SK-N-SH treated with all-trans-retinoic acid at 6 μM for 48 hours (cell line): ENCODE data around the gene HOXD1.

Experiments used
- ATAC-seq: fragments of 200-7000 bp; cut with Tn5 transposase; 3 replicates; pipeline ENCODE4 v1.9.1; 2020; ENCODE audit warnings: mild to moderate bottlenecking, moderate library complexity
- ARNTL ChIP-seq: fragments of 450-650 bp; formaldehyde crosslinking; IDR thresholded peaks from 2 replicates; pipeline ENCODE4 v1.5.0; 2020; ENCODE audit warnings: low read depth, mild to moderate bottlenecking, moderate library complexity, borderline replicate concordance
- BACH2 ChIP-seq: fragments of 250-450 bp; sonication (Bioruptor Pico); IDR thresholded peaks from 2 replicates; pipeline ENCODE4 v1.9.0; 2021; ENCODE audit warnings: mild to moderate bottlenecking, borderline replicate concordance
- CSDC2 ChIP-seq: fragments of 250-450 bp; sonication (Bioruptor Pico); IDR thresholded peaks from 2 replicates; pipeline ENCODE4 v1.5.0; 2020; ENCODE audit warnings: mild to moderate bottlenecking, moderate library complexity
- ESRRG ChIP-seq: fragments of 250-450 bp; sonication (Bioruptor Pico); IDR thresholded peaks from 2 replicates; pipeline ENCODE4 v1.6.1; 2021; ENCODE audit warnings: mild to moderate bottlenecking
- GLIS3 ChIP-seq: fragments of 250-450 bp; sonication (Bioruptor Pico); IDR thresholded peaks from 2 replicates; pipeline ENCODE4 v1.5.0; 2020; ENCODE audit warnings: mild to moderate bottlenecking, moderate library complexity
- ISL1 ChIP-seq: fragments of 250-450 bp; sonication (Bioruptor Pico); IDR thresholded peaks from 2 replicates; pipeline ENCODE4 v2.1.2; 2022; ENCODE audit warnings: mild to moderate bottlenecking, moderate library complexity
- OSR1 ChIP-seq: fragments of 250-450 bp; sonication (Bioruptor Pico); IDR thresholded peaks from 2 replicates; pipeline ENCODE4 v1.8.0; 2022; ENCODE audit warnings: moderate library complexity, mild to moderate bottlenecking, inconsistent platforms
- PATZ1 ChIP-seq: fragments of 250-450 bp; sonication (Bioruptor Pico); IDR thresholded peaks from 2 replicates; pipeline ENCODE4 v1.8.0; 2020; ENCODE audit warnings: mild to moderate bottlenecking, moderate library complexity, borderline replicate concordance
- POU6F1 ChIP-seq: fragments of 250-450 bp; sonication (Bioruptor Pico); IDR thresholded peaks from 2 replicates; pipeline ENCODE4 v1.8.0; 2021; ENCODE audit warnings: low read depth, mild to moderate bottlenecking, moderate library complexity, borderline replicate concordance
- PPARA ChIP-seq: fragments of 250-450 bp; sonication (Bioruptor Pico); IDR thresholded peaks from 2 replicates; pipeline ENCODE4 v1.5.0; 2020; ENCODE audit warnings: mild to moderate bottlenecking, borderline replicate concordance
- RARB ChIP-seq: fragments of 250-450 bp; sonication (Bioruptor Pico); IDR thresholded peaks from 2 replicates; pipeline ENCODE4 v1.8.0; 2021; ENCODE audit warnings: mild to moderate bottlenecking, moderate library complexity
- SNAI2 ChIP-seq: fragments of 250-450 bp; sonication (Bioruptor Pico); IDR thresholded peaks from 2 replicates; pipeline ENCODE4 v1.5.0; 2020; ENCODE audit warnings: mild to moderate bottlenecking, moderate library complexity
- TCF4 ChIP-seq: fragments of 250-450 bp; sonication (Bioruptor Pico); IDR thresholded peaks from 2 replicates; pipeline ENCODE4 v1.8.0; 2021; ENCODE audit warnings: mild to moderate bottlenecking, moderate library complexity, borderline replicate concordance
- TOX ChIP-seq: fragments of 250-450 bp; sonication (Bioruptor Pico); IDR thresholded peaks from 2 replicates; pipeline ENCODE4 v1.8.0; 2021; ENCODE audit warnings: mild to moderate bottlenecking, moderate library complexity, borderline replicate concordance
- ZC3H10 ChIP-seq: fragments of 250-450 bp; sonication (Bioruptor Pico); IDR thresholded peaks from 2 replicates; pipeline ENCODE4 v1.5.1; 2021; ENCODE audit warnings: mild to moderate bottlenecking, moderate library complexity
- ZFP3 ChIP-seq: fragments of 250-450 bp; sonication (Bioruptor Pico); IDR thresholded peaks from 2 replicates; pipeline ENCODE4 v1.5.0; 2020; ENCODE audit warnings: mild to moderate bottlenecking, moderate library complexity
- ZFP30 ChIP-seq: fragments of 450-650 bp; formaldehyde crosslinking; IDR thresholded peaks from 2 replicates; pipeline ENCODE4 v1.5.0; 2022; ENCODE audit warnings: mild to moderate bottlenecking, moderate library complexity
- ZNF565 ChIP-seq: fragments of 450-650 bp; formaldehyde crosslinking; conservative IDR thresholded peaks from 2 replicates; pipeline ENCODE4 v1.5.0; 2020; ENCODE audit warnings: low read depth, mild to moderate bottlenecking, moderate library complexity
- ZNF70 ChIP-seq: fragments of 450-650 bp; formaldehyde crosslinking; IDR thresholded peaks from 2 replicates; pipeline ENCODE4 v1.5.0; 2020; ENCODE audit warnings: mild to moderate bottlenecking, moderate library complexity
- ZNF8 ChIP-seq: fragments of 450-650 bp; formaldehyde crosslinking; IDR thresholded peaks from 2 replicates; pipeline ENCODE4 v1.5.0; 2020; ENCODE audit warnings: mild to moderate bottlenecking, moderate library complexity
- TF ChIP-seq, protein P1 (sequence below): fragments of 250-450 bp; sonication (Bioruptor Pico); IDR thresholded peaks from 2 replicates; pipeline ENCODE4 v1.5.1; 2020; ENCODE audit warnings: low read depth, mild to moderate bottlenecking, moderate library complexity
- TF ChIP-seq, protein P2 (sequence below): fragments of 250-450 bp; sonication (Bioruptor Pico); IDR thresholded peaks from 2 replicates; pipeline ENCODE4 v1.5.0; 2020; ENCODE audit warnings: mild to moderate bottlenecking, moderate library complexity

The HOXD1 gene

DNA sequence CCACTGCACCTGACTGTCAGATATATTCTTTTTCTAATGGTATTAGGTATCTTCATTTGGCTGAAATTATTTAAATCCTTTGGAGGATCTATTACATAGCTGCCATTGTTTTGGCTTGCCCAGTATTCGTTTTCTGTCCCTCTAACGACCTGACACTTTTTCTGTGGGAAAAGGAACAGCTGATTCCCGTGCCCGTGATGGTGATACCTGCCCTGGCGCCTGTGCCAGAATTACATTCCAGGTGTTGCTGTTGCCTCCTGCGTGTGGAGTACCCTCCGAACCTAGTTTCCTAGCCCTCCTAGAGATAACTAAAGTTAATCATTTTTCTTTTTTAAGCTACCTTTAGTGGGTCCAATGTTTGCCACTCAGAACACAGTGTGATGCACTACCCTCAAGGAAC lies 14.0 kb downstream of the HOXD1 start:
- no peak for ATAC-seq
- TF ChIP-seq RARB (CRISPR knock-in tag) (no peak), OSR1 (CRISPR knock-in tag) (no peak), ZFP30 (CRISPR knock-in tag) (no peak), ESRRG (CRISPR knock-in tag) (no peak), ZNF8 (CRISPR knock-in tag) (no peak), ISL1 (CRISPR knock-in tag) (no peak), BACH2 (CRISPR knock-in tag) (no peak), GLIS3 (no peak), POU6F1 (no peak), PPARA (CRISPR knock-in tag) (no peak), ARNTL (CRISPR knock-in tag) (no peak), ZFP3 (CRISPR knock-in tag) (no peak), ZNF565 (CRISPR knock-in tag) (no peak)
- TF ChIP-seq, protein P1, sequence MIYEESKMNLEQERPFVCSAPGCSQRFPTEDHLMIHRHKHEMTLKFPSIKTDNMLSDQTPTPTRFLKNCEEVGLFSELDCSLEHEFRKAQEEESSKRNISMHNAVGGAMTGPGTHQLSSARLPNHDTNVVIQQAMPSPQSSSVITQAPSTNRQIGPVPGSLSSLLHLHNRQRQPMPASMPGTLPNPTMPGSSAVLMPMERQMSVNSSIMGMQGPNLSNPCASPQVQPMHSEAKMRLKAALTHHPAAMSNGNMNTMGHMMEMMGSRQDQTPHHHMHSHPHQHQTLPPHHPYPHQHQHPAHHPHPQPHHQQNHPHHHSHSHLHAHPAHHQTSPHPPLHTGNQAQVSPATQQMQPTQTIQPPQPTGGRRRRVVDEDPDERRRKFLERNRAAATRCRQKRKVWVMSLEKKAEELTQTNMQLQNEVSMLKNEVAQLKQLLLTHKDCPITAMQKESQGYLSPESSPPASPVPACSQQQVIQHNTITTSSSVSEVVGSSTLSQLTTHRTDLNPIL: no peak
- TF ChIP-seq, protein P2, sequence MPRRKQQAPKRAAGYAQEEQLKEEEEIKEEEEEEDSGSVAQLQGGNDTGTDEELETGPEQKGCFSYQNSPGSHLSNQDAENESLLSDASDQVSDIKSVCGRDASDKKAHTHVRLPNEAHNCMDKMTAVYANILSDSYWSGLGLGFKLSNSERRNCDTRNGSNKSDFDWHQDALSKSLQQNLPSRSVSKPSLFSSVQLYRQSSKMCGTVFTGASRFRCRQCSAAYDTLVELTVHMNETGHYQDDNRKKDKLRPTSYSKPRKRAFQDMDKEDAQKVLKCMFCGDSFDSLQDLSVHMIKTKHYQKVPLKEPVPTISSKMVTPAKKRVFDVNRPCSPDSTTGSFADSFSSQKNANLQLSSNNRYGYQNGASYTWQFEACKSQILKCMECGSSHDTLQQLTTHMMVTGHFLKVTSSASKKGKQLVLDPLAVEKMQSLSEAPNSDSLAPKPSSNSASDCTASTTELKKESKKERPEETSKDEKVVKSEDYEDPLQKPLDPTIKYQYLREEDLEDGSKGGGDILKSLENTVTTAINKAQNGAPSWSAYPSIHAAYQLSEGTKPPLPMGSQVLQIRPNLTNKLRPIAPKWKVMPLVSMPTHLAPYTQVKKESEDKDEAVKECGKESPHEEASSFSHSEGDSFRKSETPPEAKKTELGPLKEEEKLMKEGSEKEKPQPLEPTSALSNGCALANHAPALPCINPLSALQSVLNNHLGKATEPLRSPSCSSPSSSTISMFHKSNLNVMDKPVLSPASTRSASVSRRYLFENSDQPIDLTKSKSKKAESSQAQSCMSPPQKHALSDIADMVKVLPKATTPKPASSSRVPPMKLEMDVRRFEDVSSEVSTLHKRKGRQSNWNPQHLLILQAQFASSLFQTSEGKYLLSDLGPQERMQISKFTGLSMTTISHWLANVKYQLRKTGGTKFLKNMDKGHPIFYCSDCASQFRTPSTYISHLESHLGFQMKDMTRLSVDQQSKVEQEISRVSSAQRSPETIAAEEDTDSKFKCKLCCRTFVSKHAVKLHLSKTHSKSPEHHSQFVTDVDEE (CRISPR knock-in tag): no peak

DNA sequence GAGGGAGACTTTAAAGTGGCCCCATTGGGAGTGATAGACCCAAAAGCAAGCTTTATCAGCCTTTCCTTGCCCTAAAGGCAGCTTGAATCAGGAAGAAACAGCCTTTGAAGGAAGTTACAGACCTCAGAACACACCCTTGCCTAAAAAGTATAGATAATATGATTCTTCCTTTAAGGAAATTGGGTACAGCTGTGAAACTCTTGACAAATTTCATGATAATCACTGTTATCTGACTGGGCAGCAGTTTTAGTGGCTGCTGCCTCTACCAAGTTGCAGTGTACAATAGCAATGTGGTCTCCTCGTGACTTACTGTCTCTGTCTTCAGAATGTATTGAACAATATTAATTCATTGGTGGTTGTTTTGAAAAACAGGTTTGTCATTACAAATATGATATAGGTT lies 16.7 kb downstream of the HOXD1 start:
- TF ChIP-seq, protein P2 (CRISPR knock-in tag): no peak
- TF ChIP-seq GLIS3 (no peak), PATZ1 (CRISPR knock-in tag) (no peak), TCF4 (CRISPR knock-in tag) (no peak), ZNF565 (CRISPR knock-in tag) (no peak), ZFP3 (CRISPR knock-in tag) (no peak), SNAI2 (CRISPR knock-in tag) (no peak), ZNF8 (CRISPR knock-in tag) (no peak), ZNF70 (CRISPR knock-in tag) (no peak), BACH2 (CRISPR knock-in tag) (no peak), ZC3H10 (CRISPR knock-in tag) (no peak), RARB (CRISPR knock-in tag) (no peak), CSDC2 (CRISPR knock-in tag) (no peak), TOX (no peak)
- no peak for ATAC-seq
